HG02588 (cell line): ENCODE data around the gene MYH16.
"Not testable (repeated sequence)": the region's sequence is repeated elsewhere in the genome, so short reads cannot be mapped to it uniquely, and the experiment has no call there.

ENCODE experiments used
- ATAC-seq: cut with Tn5 transposase; IDR thresholded peaks from one replicate; pipeline ENCODE4 v1.9.1; 2021; ENCODE audit warnings: mild to moderate bottlenecking, moderate library complexity; ENCODE audit not compliant: unreplicated experiment

Gene MYH16

DNA sequence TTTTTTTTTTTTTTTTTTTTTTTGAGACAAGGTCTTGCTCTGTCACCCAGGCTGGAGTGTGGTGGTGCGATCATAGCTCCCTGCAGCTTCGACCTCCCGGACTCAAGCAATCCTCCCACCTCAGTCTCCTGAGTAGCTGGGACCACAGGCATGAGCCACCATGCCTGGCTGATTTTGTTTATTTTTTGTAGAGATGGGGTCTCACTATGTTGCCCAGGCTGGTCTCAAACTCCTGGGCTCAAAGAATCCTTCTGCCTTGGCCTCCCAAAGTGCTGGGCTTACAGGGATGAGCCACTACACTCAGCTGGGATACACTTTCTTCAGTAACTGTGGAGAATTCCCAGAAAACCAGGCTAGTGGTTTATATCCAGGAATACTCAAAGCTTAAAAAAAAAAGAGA lies 78.0 kb downstream of the MYH16 start:
- ATAC-seq = not testable (repeated sequence)

DNA sequence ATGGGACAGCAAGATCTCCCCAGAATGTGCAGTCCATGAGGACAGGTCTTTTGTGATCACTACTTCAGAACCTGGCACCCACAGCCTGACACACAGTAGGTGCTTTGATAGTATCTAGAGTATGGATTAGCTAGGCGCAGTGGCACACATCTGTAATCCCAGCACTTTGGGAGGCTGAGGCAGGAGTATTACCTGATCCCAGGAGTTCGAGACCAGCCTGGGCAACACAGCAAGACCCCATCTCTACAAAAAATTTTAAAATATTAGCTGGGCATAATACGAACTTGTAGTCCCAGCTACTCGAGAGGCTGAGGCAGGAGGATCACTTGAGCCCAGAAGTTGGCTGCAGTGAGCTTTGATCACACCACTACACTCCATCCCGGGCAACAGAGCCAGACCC lies 79.6 kb downstream of the MYH16 start:
- no peak for ATAC-seq

DNA sequence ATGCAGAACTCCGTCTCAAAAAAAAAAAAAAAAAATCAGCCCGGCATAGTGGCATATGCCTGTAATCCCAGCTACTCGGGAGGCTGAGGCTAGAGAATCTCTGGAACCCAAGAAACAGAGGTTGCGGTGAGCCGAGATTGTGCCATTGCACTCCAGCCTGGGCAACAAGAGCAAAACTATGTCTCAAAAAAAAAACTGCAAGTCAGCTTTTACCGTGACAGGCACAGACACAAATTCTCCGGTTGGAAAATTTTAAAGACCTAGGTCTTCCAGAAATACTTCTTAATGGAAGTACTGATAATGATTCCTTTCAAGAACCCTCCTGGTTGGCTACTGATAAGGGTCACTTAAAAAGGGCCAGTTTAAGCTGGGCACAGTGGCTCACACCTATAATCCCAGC lies 82.5 kb downstream of the MYH16 start:
- no peak for ATAC-seq

DNA sequence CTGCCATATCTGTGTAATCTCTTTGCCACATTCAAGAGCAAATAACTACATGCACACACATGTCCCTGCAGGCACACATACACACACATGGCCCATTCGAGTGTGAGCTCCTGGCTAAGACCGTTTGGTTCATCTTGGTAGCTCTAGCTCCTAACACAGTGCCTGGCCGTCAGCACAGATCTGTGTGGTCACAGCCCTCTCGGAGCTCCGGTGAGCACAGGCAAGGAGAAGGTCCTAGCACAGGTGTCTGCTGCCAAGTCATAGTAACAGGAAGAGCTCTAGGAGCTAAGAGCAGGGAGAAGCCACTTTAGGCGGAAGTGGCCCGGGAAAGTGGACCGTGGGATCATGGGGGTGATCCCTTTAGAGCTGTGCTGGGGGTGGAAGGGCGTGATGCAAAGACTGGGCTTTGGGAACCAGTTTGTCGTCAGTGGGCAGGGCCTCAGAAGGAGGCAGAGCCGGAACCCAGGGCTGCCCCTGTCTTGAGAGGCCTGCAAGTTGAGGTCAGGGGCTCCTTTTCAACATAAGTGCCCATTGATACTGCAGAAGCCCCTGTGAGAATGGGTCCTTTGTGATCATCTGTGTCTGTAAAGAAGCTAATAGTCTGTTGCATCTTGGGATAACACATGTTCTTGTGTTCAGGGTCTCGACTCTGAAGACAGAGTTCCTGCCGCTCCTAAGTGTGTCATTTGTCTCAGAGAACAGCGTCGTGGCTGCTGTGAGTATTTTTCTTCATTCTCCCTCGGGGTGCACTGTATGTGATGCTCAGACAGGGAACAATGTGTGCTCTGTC lies 85.3 kb downstream of the MYH16 start:
- ATAC-seq = no peak

DNA sequence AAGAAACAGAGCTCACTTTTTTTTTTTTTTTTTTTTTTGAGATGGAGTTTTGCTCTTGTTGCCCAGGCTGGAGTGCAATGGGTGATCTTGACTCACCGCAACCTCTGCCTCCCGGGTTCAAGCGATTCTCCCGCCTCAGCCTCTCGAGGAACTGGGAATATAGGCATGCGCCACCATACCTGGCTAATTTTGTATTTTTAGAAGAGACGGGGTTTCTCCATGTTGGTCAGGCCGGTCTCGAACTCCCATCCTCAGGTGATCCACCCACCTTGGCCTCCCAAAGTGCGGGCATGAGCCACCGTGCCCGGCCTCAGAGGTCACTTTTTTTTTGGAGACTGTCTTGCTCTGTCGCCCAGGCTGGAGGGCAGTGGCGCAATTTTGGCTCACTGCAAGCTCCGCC lies 85.9 kb downstream of the MYH16 start:
- not testable (repeated sequence) for ATAC-seq

DNA sequence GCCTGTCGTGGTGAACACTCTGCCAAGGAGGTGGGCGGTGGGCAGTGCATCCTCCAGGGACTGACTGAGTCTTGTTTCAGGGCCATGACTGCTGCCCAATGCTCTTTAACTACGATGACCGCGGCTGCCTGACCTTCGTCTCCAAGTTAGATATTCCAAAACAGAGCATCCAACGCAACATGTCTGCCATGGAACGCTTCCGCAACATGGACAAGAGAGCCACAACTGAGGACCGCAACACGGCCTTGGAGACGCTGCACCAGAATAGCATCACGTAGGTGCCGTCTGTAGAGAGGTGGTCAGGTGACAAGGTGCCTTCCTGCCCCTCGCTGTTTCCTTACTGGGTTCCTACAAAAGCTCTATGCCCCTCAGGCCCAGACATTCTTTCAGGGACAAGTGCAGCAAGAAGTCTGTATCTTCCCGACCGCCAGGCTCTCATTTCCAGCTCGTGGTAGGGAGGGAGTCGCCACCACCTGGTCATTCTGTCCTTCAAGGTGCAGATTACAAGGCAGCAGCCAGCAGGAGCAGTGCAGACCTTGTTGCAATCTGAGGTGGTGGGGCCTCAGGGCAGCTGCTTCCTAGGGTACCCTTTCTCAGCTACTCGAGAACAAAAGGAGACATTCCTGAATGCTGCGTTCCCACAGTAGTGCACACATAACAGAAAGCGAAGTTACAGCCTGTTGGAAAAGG lies 87.0 kb downstream of the MYH16 start:
- no peak for ATAC-seq
